ENCODE data around the gene TRAPPC6A. TPM values are rescaled to one million over a fixed set of nuclear protein-coding genes. Genes with fewer than 3 reads are reported as not detected.

Gene TRAPPC6A
- total RNA-seq, 1 experiment from 2014 or later = 59.9 TPM

DNA sequence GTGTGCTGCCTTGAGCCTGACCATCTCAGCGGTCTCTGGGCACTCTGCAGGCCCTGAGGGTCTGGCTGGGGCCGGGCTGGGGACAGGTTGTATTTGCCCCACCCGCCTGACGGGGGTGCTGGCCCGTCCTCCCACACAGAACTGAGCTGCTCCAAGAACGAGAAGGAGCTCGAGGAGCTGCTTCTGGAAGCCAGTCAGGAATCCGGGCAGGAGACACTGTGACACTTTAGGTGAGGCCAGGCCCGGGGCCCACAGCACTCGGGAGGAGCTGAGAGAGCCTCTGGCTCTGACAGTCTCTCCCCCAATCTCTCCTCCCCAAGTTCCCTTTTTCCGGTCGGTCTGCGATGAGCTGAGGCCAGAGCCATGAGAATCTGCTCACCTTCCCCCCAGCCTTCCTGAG, 31.8 kb downstream of the TRAPPC6A start:
- Histone ChIP-seq H4K8ac (replicated peaks; ENCODE audit: insufficient read length, low read depth, low read length) (no peak overlapping the region), H4K20me1 (ENCODE audit: control insufficient read depth, insufficient read depth, insufficient read length) (no peaks in the 10 kb centered on the region), H2AFZ (ENCODE audit: low read length) (no peak overlapping the region), H2BK20ac (ENCODE audit: low read depth, low read length, poor library complexity, severe bottlenecking) (no peak overlapping the region), H3K18ac (ENCODE audit: insufficient read length, low read depth, low read length) (no peak overlapping the region), H3K56ac (ENCODE audit: insufficient read length, low read depth, low read length) (no peak overlapping the region), H3K79me1 (ENCODE audit: insufficient read depth, low read depth, low read length, poor library complexity, severe bottlenecking) (no peaks in the 10 kb centered on the region), H3K23me2 (ENCODE audit: insufficient read length, low read depth, low read length, poor library complexity, severe bottlenecking) (no peaks in the 10 kb centered on the region), H2BK5ac (ENCODE audit: insufficient read length, low read length) (no peak overlapping the region), H4K5ac (ENCODE audit: insufficient read length, low read depth, low read length) (no peak overlapping the region), H3K79me2 (ENCODE audit: insufficient read depth, low read length) (no peaks in the 10 kb centered on the region), H3K9ac (ENCODE audit: extremely low read depth, insufficient read length, low read length) (no peak overlapping the region), H2AK5ac (ENCODE audit: insufficient read length, low read length) (no peak overlapping the region), H2BK12ac (ENCODE audit: insufficient read length, low read depth, low read length) (no peak overlapping the region), H2BK15ac (ENCODE audit: low read depth, low read length) (no peak overlapping the region), H4K91ac (ENCODE audit: insufficient read length, low read depth, low read length) (no peak overlapping the region), H3T11ph (ENCODE audit: low read length) (no peak overlapping the region), H3K27me3 (ENCODE audit: insufficient read depth, low read length) (no peaks in the 10 kb centered on the region), H3K4ac (ENCODE audit: low read depth, low read length) (no peak overlapping the region), H3K14ac (ENCODE audit: insufficient read depth, low read length) (no peak overlapping the region), H2BK120ac (ENCODE audit: low read depth, low read length, poor library complexity, severe bottlenecking) (no peak overlapping the region), H3K4me1 (ENCODE audit: insufficient read depth, low read length) (no peaks in the 10 kb centered on the region), H3K23ac (ENCODE audit: insufficient read length, low read depth, low read length) (no peak overlapping the region), H3K9me3 (ENCODE audit: control insufficient read depth, low read depth, low read length) (no peaks in the 10 kb centered on the region), H3K27ac (ENCODE audit: insufficient read length, low read depth, low read length) (no peak overlapping the region), H3K4me2 (ENCODE audit: insufficient read depth, insufficient read length, low read length) (no peak overlapping the region)
- Mint-ChIP-seq H3K27ac (no peak overlapping the region), H3K4me3 (no peak overlapping the region), H3K36me3 (ENCODE audit: insufficient read depth in 1 of 3, low read depth in 3 of 3) (peaks cover 8 to 25% (median 21%) of the 10 kb centered on the region in 3 experiments; a peak in 6 of 7 replicates), H3K27me3 (ENCODE audit: low read depth) (peaks cover 3% of the 10 kb centered on the region), H3K9me3 (no peaks in the 10 kb centered on the region), H3K4me1 (0 out of 4 replicates have a peak, but pooled peaks cover 0 to 2% of the 10 kb centered on the region in 2 experiments)
- TF ChIP-seq CTCF (conservative IDR thresholded peaks at IDR 0.05) = no peak
- no peak for DNase-seq
- WGBS (ENCODE audit: extremely low coverage, insufficient read length, low lambda C conversion rate) = no CpG with 5 or more reads among the region's 13 CpGs

All from H9 (cell line).